OCI-LY3 (cell line): ENCODE data around the gene AFAP1.

Experiments
- CTCF ChIP-seq: fragments of 200-600, 300-600 bp; sonication (generic); IDR thresholded peaks from 2 replicates; pipeline ENCODE4 v1.5.1; 2014; ENCODE audit warnings: antibody characterized with exemption, low read length, low read depth
- EZH2phosphoT487 ChIP-seq: fragments of 200-600 bp; shearing (Covaris generic); IDR thresholded peaks from 2 replicates; pipeline ENCODE4 v1.6.1; 2018; ENCODE audit warnings: antibody characterized with exemption, mixed run types, low read depth

GRCh38 chr4:7837597-7838135, 102.0 kb downstream of the AFAP1 start:
- TF ChIP-seq CTCF (no peak), EZH2phosphoT487 (no peak)
